Stomach smooth muscle (tissue), 2 donors: Measurements from ENCODE around the gene BET1L.
"Not testable (repeated sequence)": the region's sequence is repeated elsewhere in the genome, so short reads cannot be mapped to it uniquely, and the experiment has no call there.

ENCODE experiments used
- H3K27ac ChIP-seq: one replicate; pipeline ENCODE4 v1.7.0; 2013; ENCODE audit warnings: mild to moderate bottlenecking, low read length, inconsistent platforms
- H3K27me3 ChIP-seq, 2 donors: one replicate each; pipeline ENCODE4 v1.7.0; 2013; ENCODE audit warnings: low read length in 2 of 2; ENCODE audit not compliant: insufficient read depth in 2 of 2, control insufficient read depth in 1 of 2
- H3K36me3 ChIP-seq, 2 donors: one replicate each; pipeline ENCODE4 v1.7.0; 2013; ENCODE audit warnings: low read length in 2 of 2; ENCODE audit not compliant: control insufficient read depth in 2 of 2, insufficient read depth in 2 of 2
- H3K4me1 ChIP-seq: one replicate; pipeline ENCODE4 v1.7.0; 2013; ENCODE audit warnings: low read length; ENCODE audit not compliant: control insufficient read depth, insufficient read depth
- H3K4me3 ChIP-seq, 2 donors: one replicate each; pipeline ENCODE4 v1.7.0; 2013; ENCODE audit warnings: low read length in 2 of 2
- H3K9ac ChIP-seq, 2 donors: one replicate each; pipeline ENCODE4 v1.7.0; 2013; ENCODE audit warnings: low read length in 2 of 2, mild to moderate bottlenecking in 1 of 2
- H3K9me3 ChIP-seq, 2 donors: one replicate each; pipeline ENCODE4 v1.7.0; 2013; ENCODE audit warnings: low read length in 2 of 2; ENCODE audit not compliant: control insufficient read depth in 2 of 2
- donor health status: healthy.
- donor health status: Pancreatic carcinoma.

Gene BET1L

GRCh38 chr11:227824-228379, 20.7 kb upstream of the BET1L start:
- Histone ChIP-seq H3K27me3 (no peaks in the 10 kb centered on the region), H3K27ac (no peak overlapping the region), H3K4me1 (no peaks in the 10 kb centered on the region), H3K9me3 (no peaks in the 10 kb centered on the region), H3K9ac (no peak overlapping the region), H3K36me3 (peaks cover 2 to 6% of the 10 kb centered on the region in 2 donors), H3K4me3 (no peak overlapping the region)

- Histone ChIP-seq H3K4me1 (no peaks in the 10 kb centered on the region), H3K36me3 (peaks cover 6 to 9% of the 10 kb centered on the region in 2 donors), H3K9me3 (no peaks in the 10 kb centered on the region), H3K9ac (no peak overlapping the region), H3K27me3 (no peaks in the 10 kb centered on the region), H3K4me3 (no peak overlapping the region), H3K27ac (no peak overlapping the region)
Observed at GRCh38 chr11:225734-226453, 18.7 kb upstream of the BET1L start.

GRCh38 chr11:224424-224823, 17.2 kb upstream of the BET1L start:
- Histone ChIP-seq H3K27ac (no peak overlapping the region), H3K4me3 (no peak overlapping the region), H3K9me3 (no peaks in the 10 kb centered on the region), H3K9ac (no peak overlapping the region), H3K27me3 (no peaks in the 10 kb centered on the region), H3K36me3 (peaks cover 6% of the 10 kb centered on the region in 2 donors), H3K4me1 (no peaks in the 10 kb centered on the region)

- no peak overlapping the region for H3K4me3 ChIP-seq
- no peaks in the 10 kb centered on the region for H3K4me1 ChIP-seq
- no peaks in the 10 kb centered on the region for H3K9me3 ChIP-seq
- H3K27me3 ChIP-seq, result no peaks in the 10 kb centered on the region
- H3K27ac ChIP-seq, result no peak overlapping the region
- H3K36me3 ChIP-seq, result peaks cover 6 to 8% of the 10 kb centered on the region in 2 donors
- H3K9ac ChIP-seq, result no peak overlapping the region
Observed at GRCh38 chr11:223884-224283, 16.7 kb upstream of the BET1L start.

GRCh38 chr11:223026-223789, 16.0 kb upstream of the BET1L start:
- H3K27ac ChIP-seq, result no peak overlapping the region
- H3K4me3 ChIP-seq, result no peak overlapping the region
- H3K9me3 ChIP-seq, result no peaks in the 10 kb centered on the region
- H3K4me1 ChIP-seq, result no peaks in the 10 kb centered on the region
- peaks cover 6 to 12% of the 10 kb centered on the region in 2 donors for H3K36me3 ChIP-seq
- no peaks in the 10 kb centered on the region for H3K27me3 ChIP-seq
- no peak overlapping the region for H3K9ac ChIP-seq

GRCh38 chr11:221998-222789, 15.0 kb upstream of the BET1L start:
- Histone ChIP-seq H3K4me3 (no peak overlapping the region), H3K36me3 (peaks cover 6 to 18% of the 10 kb centered on the region in 2 donors), H3K27ac (no peak overlapping the region), H3K9me3 (no peaks in the 10 kb centered on the region), H3K9ac (no peak overlapping the region), H3K4me1 (no peaks in the 10 kb centered on the region), H3K27me3 (no peaks in the 10 kb centered on the region)

- Histone ChIP-seq H3K9me3 (no peaks in the 10 kb centered on the region), H3K4me3 (no peak overlapping the region), H3K27me3 (no peaks in the 10 kb centered on the region), H3K4me1 (no peaks in the 10 kb centered on the region), H3K9ac (no peak overlapping the region), H3K27ac (no peak overlapping the region), H3K36me3 (peaks cover 7 to 19% of the 10 kb centered on the region in 2 donors)
Observed at GRCh38 chr11:221539-221938, 14.3 kb upstream of the BET1L start.

- H3K4me1 ChIP-seq, H3K9me3 ChIP-seq, H3K27me3 ChIP-seq, H3K27ac ChIP-seq, H3K9ac ChIP-seq, H3K4me3 ChIP-seq: not testable (repeated sequence)
- H3K36me3 ChIP-seq, result peaks cover 16 to 27% of the 10 kb centered on the region in 2 donors
Observed at GRCh38 chr11:220641-221215, 13.5 kb upstream of the BET1L start.

- Histone ChIP-seq H3K9me3 (no peaks in the 10 kb centered on the region), H3K27ac (no peak overlapping the region), H3K27me3 (no peaks in the 10 kb centered on the region), H3K9ac (no peak overlapping the region), H3K36me3 (peaks cover 29 to 41% of the 10 kb centered on the region in 2 donors), H3K4me3 (no peak overlapping the region), H3K4me1 (no peaks in the 10 kb centered on the region)
Observed at GRCh38 chr11:218815-219593, 11.8 kb upstream of the BET1L start.

GRCh38 chr11:217704-218103, 10.5 kb upstream of the BET1L start:
- Histone ChIP-seq H3K4me1 (no peaks in the 10 kb centered on the region), H3K9me3 (no peaks in the 10 kb centered on the region), H3K27ac (no peak overlapping the region), H3K4me3 (no peak overlapping the region), H3K27me3 (no peaks in the 10 kb centered on the region), H3K36me3 (peaks cover 30 to 48% of the 10 kb centered on the region in 2 donors), H3K9ac (no peak overlapping the region)
